NCI-H446 treated with DMSO at 0.1 percent for 48 hours (cell line): ENCODE measurements around the gene ALDH1L1.

Experiments
- DNase-seq: peaks from one replicate; lab custom pipeline; 2025; lab: John Stamatoyannopoulos, UW

ALDH1L1 gene

DNA sequence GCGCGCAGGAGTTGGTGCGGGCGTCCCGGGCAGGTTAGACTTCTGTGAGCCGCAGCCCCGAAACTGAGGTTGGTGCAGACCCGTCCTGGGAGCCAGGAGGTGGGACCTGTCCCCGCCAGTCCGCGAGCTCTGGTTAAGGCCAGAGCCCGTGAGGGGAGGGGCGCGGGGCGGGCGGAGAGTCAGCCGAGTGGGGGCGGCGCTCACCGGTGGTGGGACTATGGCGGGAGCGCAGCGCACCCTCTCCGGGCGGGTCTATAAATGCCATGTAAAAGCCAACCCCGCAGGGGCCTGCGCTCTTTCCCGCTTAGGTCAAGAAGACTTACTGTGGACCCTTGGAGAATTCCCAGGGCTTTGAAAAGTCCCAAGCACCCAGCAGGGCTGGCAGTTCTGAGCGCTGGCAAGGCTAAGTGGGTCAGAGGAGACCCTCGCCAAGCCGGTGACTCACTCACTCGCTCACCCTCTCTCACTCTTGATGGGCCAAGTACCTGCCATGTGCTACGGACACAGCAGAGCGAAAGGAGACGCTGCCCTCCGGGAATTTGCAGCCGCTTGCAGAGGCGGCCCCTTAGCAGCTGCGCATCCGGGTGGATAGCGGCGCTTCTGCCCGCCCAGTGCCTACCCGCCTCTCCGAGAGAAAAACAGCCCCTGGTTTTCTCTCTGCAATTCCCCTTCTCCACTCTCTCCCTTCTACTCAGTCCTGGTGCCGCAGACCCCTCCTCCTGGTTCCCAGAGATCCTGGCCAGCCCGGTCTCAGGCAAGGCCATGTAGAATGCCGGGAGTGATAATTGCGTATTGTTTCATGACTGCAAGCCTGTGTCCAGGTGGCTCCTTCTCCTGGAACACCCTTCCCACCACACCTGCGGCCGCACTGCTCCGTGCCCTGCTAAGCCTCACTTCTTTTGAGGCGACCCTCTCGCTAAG is at the start of gene ALDH1L1:
Gene ALDH1L1 (minus strand): TSS at position 110 of the 921 bp plus-strand sequence. CDS start 19,607 bp downstream, outside the sequence.
- no peak for DNase-seq

GRCh38 chr3:126226374-126226773 is 46.0 kb upstream of the ALDH1L1 start:
- no peak for DNase-seq

GRCh38 chr3:126216416-126216815 is 36.0 kb upstream of the ALDH1L1 start:
- DNase-seq, result no peak

- DNase-seq, result no peak
Measured at GRCh38 chr3:126213379-126214028, 33.1 kb upstream of the ALDH1L1 start.

- DNase-seq, result no peak
Measured at GRCh38 chr3:126212620-126213378, 32.4 kb upstream of the ALDH1L1 start.

- no peak for DNase-seq
Measured at GRCh38 chr3:126212250-126212619, 31.8 kb upstream of the ALDH1L1 start.

DNA sequence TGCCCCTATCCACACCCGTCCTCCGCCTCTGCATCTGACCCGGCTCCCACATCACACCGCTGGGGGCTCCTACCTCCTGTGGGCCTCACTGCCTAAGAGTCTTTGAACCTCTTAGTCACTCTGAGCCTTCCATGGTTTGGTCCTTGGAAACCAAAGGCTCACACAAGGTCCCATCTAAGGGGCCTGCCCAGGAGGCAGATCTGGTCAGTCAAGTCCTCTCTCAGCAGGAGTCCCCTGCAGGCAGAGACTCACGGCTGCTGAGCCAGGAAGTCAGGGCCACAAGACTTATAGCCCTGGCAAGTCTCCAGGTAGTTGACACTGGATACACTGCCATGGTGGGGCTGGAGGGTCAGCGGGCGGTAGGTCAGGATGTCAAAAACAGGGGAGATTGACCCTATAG is 31.2 kb upstream of the ALDH1L1 start:
- DNase-seq, result no peak

GRCh38 chr3:126210606-126211005 is 30.2 kb upstream of the ALDH1L1 start:
- no peak for DNase-seq

- no peak for DNase-seq
Measured at GRCh38 chr3:126209741-126210140, 29.4 kb upstream of the ALDH1L1 start.

DNA sequence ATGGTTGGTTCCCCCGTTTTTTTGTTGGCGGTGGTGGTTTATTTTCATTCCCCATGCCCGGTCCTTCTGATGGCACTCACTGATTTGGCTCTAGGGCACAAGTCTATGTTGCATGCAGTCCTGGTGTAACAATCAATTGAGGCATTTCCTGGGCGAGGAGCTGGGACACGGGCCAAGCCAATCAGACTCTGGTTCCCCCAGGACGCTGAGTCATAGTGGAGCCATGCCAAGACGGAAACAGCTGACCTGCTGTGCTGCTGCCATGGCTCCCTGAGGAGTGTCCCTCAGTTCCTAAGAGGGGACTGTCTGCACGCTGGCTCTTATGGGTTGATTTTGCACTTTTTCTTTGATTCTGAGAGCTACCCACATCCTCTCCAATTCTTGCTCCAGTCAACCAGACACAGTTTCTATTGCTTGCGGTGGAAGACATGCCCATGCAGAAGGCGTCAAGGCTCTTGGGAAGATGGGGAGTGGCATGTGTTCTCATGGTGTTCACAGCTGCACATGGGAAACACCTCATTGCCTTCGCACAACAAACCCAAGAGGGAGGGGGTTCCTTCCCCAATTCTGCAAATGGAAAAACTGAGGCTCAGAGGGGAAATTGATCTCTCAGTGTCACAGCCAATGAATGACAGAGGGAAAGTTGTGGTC is 28.3 kb upstream of the ALDH1L1 start:
- peak; percentile 20 for DNase-seq

- no peak for DNase-seq
Measured at GRCh38 chr3:126208182-126208581, 27.8 kb upstream of the ALDH1L1 start.

DNA sequence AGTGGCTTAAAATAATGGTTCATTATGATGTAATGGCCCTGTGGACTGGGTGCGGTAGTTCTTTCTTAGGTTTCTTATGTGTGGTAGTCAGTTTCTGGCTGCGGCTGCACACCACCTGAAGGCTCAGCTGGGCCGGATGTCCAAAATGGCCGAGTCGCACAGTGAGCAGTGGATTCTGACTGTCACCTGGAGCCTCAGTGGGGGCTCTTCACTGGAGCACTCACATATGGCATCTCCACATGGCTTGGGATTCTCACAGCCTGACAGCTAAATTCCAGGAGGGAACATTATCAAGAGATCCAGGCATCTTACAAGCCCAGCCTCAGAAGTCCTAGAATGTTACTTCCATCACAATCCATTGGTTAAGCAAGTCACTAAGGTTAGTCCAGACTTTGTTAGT is 26.8 kb upstream of the ALDH1L1 start:
- DNase-seq, result no peak

DNA sequence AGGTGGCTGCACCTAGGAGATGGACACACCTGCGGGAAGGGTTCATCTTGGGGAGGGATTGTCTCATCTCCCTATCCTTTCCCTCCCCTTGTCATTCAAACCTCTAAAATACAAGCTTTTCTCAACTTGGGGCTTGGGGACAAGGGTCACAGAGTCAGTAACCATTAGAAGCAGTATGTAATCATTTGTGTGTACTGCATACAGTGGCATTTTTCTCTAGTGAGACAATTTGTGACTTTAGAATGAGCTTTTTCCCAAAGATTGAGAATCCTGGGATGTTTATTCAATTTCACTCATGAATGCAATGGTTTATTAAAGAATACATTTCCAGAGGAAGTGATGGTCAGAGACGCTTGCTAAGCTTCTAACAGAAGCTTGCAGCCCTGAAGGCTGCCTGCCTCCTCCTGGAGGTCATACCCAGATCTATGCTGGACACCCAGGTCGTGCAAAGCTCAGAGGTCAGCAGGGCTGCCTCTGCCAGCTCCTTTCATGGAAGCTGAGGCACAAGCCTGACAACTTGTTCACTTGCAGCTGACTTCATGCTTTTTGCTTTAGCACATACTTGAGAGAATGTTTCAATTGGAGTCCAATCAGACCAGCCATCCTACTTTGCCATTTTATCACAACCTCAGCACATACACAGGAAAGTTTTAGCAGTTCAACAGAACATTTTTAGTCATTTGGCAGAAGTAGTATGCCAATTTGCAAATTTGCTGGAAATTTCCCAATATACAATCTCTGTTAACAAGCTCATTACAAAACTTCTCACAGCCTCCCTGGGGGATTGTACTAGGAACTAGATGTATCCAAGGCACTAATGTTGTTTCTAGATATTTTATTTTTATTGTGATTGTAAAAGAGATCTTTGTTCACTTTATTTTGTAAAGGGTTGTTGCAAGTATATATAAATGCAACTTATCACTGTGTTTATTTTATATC is 25.6 kb upstream of the ALDH1L1 start:
- DNase-seq, result no peak

- no peak for DNase-seq
Measured at GRCh38 chr3:126202680-126203079, 22.3 kb upstream of the ALDH1L1 start.

GRCh38 chr3:126202276-126202675 is 21.9 kb upstream of the ALDH1L1 start:
- DNase-seq, result peak; percentile 7

GRCh38 chr3:126201168-126201567 is 20.8 kb upstream of the ALDH1L1 start:
- no peak for DNase-seq

GRCh38 chr3:126200534-126200933 is 20.1 kb upstream of the ALDH1L1 start:
- no peak for DNase-seq

DNA sequence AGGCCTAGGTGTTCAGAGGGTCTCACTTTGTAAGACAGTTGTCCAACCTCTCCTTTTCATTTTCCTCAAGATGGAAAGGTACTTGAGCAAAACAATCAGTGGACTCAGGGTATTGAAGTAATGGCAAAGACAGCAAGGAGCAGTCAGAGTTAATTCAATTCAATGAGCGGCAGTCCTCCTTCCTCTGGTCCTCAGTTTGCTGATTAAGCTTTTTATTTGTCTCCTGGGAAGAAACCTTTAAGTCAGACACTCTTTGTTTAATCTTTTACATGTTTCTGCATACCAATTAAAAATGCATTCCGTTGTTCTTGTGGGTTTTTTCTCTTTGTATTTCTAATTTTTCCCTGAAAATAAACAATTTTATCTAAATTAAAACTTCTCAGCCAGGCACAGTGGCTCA is 18.9 kb upstream of the ALDH1L1 start:
- DNase-seq, result no peak

DNA sequence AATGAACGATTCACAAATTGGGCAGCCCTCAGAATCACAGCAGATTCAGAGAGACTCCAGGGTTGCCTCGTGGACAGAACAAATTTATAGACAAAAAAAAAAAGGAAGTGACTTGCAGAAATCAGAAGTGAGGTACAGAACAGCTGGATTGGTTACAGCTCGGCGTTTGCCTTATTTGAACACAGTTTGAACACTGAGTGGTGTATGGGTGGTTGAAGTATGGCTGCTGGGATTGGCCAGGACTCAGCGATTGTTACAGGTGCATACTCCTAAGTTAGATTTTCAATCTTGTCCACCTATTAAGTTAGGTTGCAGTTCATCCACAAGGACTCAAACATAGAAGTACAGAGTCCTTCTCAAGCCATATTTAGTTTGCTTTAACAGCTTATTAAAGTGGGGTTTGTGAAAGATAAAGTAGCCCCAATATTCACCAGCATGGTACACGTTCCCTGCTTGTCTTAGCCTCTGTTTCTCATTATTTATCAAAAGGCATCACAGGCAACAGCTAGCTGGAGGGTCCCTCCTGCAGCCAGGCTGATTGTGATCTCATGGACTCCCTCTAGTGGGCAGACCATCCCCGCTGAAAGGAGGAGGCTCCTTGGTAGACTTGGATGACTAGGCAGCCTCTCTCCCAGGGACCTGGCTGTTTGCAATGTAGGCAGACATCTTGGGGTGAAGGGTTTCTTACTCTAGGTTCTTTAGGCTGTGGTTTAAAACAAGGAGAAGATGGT is 17.6 kb upstream of the ALDH1L1 start:
- DNase-seq, result no peak

- no peak for DNase-seq
Measured at GRCh38 chr3:126197343-126197742, 17.0 kb upstream of the ALDH1L1 start.
